ENCODE measurements around the gene FGF22.

- TF ChIP-seq GATA2 (IDR thresholded peaks at IDR 0.05; ENCODE audit: low read depth, low read length) (no peak), GATA3 (IDR thresholded peaks at IDR 0.05; ENCODE audit: low read depth, low read length) (no peak)
These were observed 47.1 kb downstream of the FGF22 start for GRCh38 chr19:686589-687297.

Measured in SH-SY5Y (cell line).